ENCODE data around the gene C3orf18. TPM values are rescaled to one million over a fixed set of nuclear protein-coding genes. Genes with fewer than 3 reads are reported as not detected.

The C3orf18 gene
- total and polyA plus RNA-seq, 2 experiments from 2014 or later, result 2.4 to 7.7 TPM

Other genes starting within 250 kb of the C3orf18 start
- gene HYAL2, start 245.0 kb downstream of the C3orf18 start, total RNA-seq (2014; rRNA removed; shearing (Covaris generic)), result 74.3 and 77.8 TPM in 2 replicates
- 28.9 and 30.0 TPM in 2 replicates for gene HYAL2, start 245.0 kb downstream of the C3orf18 start, polyA plus RNA-seq (2016; fragmentation: Nextera tagmentation; extraction: Ambion mirVana)
- 32.2 and 41.6 TPM in 2 replicates for gene TUSC2, start 239.5 kb downstream of the C3orf18 start, total RNA-seq (2014; rRNA removed; shearing (Covaris generic))
- gene TUSC2, start 239.5 kb downstream of the C3orf18 start, polyA plus RNA-seq (2016; fragmentation: Nextera tagmentation; extraction: Ambion mirVana), result 71.0 and 81.5 TPM in 2 replicates
- 12.8 and 15.7 TPM in 2 replicates for gene RASSF1, start 226.9 kb downstream of the C3orf18 start, total RNA-seq (2014; rRNA removed; shearing (Covaris generic))
- 9.6 TPM in 2 replicates for gene RASSF1, start 226.9 kb downstream of the C3orf18 start, polyA plus RNA-seq (2016; fragmentation: Nextera tagmentation; extraction: Ambion mirVana)
- gene ZMYND10, start 222.0 kb downstream of the C3orf18 start, total RNA-seq (2014; rRNA removed; shearing (Covaris generic)), result 0.31 TPM in 2 replicates
- 0.24 and 0.29 TPM in 2 replicates for gene ZMYND10, start 222.0 kb downstream of the C3orf18 start, polyA plus RNA-seq (2016; fragmentation: Nextera tagmentation; extraction: Ambion mirVana)
- 22.3 and 35.6 TPM in 2 replicates for gene NPRL2, start 217.0 kb downstream of the C3orf18 start, total RNA-seq (2014; rRNA removed; shearing (Covaris generic))
- 27.7 and 31.7 TPM in 2 replicates for gene NPRL2, start 217.0 kb downstream of the C3orf18 start, polyA plus RNA-seq (2016; fragmentation: Nextera tagmentation; extraction: Ambion mirVana)
- gene CYB561D2, start 216.9 kb downstream of the C3orf18 start, total RNA-seq (2014; rRNA removed; shearing (Covaris generic)), result 11.5 and 18.2 TPM in 2 replicates
- gene CYB561D2, start 216.9 kb downstream of the C3orf18 start, polyA plus RNA-seq (2016; fragmentation: Nextera tagmentation; extraction: Ambion mirVana), result 10.0 and 10.1 TPM in 2 replicates
- gene TMEM115, start 208.2 kb downstream of the C3orf18 start, total RNA-seq (2014; rRNA removed; shearing (Covaris generic)), result 41.9 and 49.2 TPM in 2 replicates
- gene TMEM115, start 208.2 kb downstream of the C3orf18 start, polyA plus RNA-seq (2016; fragmentation: Nextera tagmentation; extraction: Ambion mirVana), result 17.8 and 19.3 TPM in 2 replicates
- gene CACNA2D2, start 64.1 kb downstream of the C3orf18 start, total RNA-seq (2014; rRNA removed; shearing (Covaris generic)), result 10.3 and 11.4 TPM in 2 replicates
- gene CACNA2D2, start 64.1 kb downstream of the C3orf18 start, polyA plus RNA-seq (2016; fragmentation: Nextera tagmentation; extraction: Ambion mirVana), result 4.7 and 5.4 TPM in 2 replicates
- gene HEMK1, start 1.8 kb upstream of the C3orf18 start, total RNA-seq (2014; rRNA removed; shearing (Covaris generic)), result 5.6 and 8.5 TPM in 2 replicates
- gene HEMK1, start 1.8 kb upstream of the C3orf18 start, polyA plus RNA-seq (2016; fragmentation: Nextera tagmentation; extraction: Ambion mirVana), result 10.1 and 11.0 TPM in 2 replicates
- 2.7 and 3.6 TPM in 2 replicates for gene CISH, start 44.0 kb upstream of the C3orf18 start, total RNA-seq (2014; rRNA removed; shearing (Covaris generic))
- 2.1 and 2.2 TPM in 2 replicates for gene CISH, start 44.0 kb upstream of the C3orf18 start, polyA plus RNA-seq (2016; fragmentation: Nextera tagmentation; extraction: Ambion mirVana)
- gene MAPKAPK3, start 49.4 kb upstream of the C3orf18 start, total RNA-seq (2014; rRNA removed; shearing (Covaris generic)), result 44.9 and 51.1 TPM in 2 replicates
- 16.5 and 17.2 TPM in 2 replicates for gene MAPKAPK3, start 49.4 kb upstream of the C3orf18 start, polyA plus RNA-seq (2016; fragmentation: Nextera tagmentation; extraction: Ambion mirVana)
- 5.6 and 6.1 TPM in 2 replicates for gene DOCK3, start 107.2 kb upstream of the C3orf18 start, total RNA-seq (2014; rRNA removed; shearing (Covaris generic))
- gene DOCK3, start 107.2 kb upstream of the C3orf18 start, polyA plus RNA-seq (2016; fragmentation: Nextera tagmentation; extraction: Ambion mirVana), result 2.2 and 2.4 TPM in 2 replicates

All from GM23338 (cell line).